ENCODE measurements around the gene CUL7.

- no peak for TF ChIP-seq CTCF (IDR thresholded peaks at IDR 0.05)
- TF ChIP-seq POLR2A (IDR thresholded peaks at IDR 0.05): no peak
- no peak for TF ChIP-seq EP300 (IDR thresholded peaks at IDR 0.05)
These were observed 33.5 kb downstream of the CUL7 start for GRCh38 chr6:43020052-43020705.
